ENCODE measurements around the gene USP6NL.

The USP6NL gene

GRCh38 chr10:11425296-11425610 is 186.2 kb downstream of the USP6NL start:
- H3K27ac ChIP-seq (ENCODE audit: low read length), result no peak overlapping the region
- H3K4me3 ChIP-seq (ENCODE audit: low read depth in 1 of 2, low read length in 2 of 2), result no peak overlapping the region
- H3K9me3 ChIP-seq (ENCODE audit: control insufficient read depth in 1 of 2, low read length in 2 of 2), result peaks cover 3 to 21% of the 10 kb centered on the region in 2 donors
- H3K27me3 ChIP-seq (ENCODE audit: low read depth, low read length), result no peaks in the 10 kb centered on the region
- no peaks in the 10 kb centered on the region for H3K4me1 ChIP-seq (ENCODE audit: control insufficient read depth in 1 of 2, insufficient read depth in 2 of 2, low read length in 2 of 2)
- no peaks in the 10 kb centered on the region for H3K36me3 ChIP-seq (ENCODE audit: control insufficient read depth in 1 of 2, insufficient read depth in 2 of 2, low read length in 2 of 2)

GRCh38 chr10:11424456-11425295 is 186.8 kb downstream of the USP6NL start:
- Histone ChIP-seq H3K27me3 (ENCODE audit: low read depth, low read length) (no peaks in the 10 kb centered on the region), H3K4me3 (ENCODE audit: low read depth in 1 of 2, low read length in 2 of 2) (no peak overlapping the region), H3K9me3 (ENCODE audit: control insufficient read depth in 1 of 2, low read length in 2 of 2) (peaks cover 3 to 17% of the 10 kb centered on the region in 2 donors), H3K4me1 (ENCODE audit: control insufficient read depth in 1 of 2, insufficient read depth in 2 of 2, low read length in 2 of 2) (no peaks in the 10 kb centered on the region), H3K27ac (ENCODE audit: low read length) (no peak overlapping the region), H3K36me3 (ENCODE audit: control insufficient read depth in 1 of 2, insufficient read depth in 2 of 2, low read length in 2 of 2) (no peaks in the 10 kb centered on the region)

- Histone ChIP-seq H3K9me3 (ENCODE audit: control insufficient read depth in 1 of 2, low read length in 2 of 2) (peaks cover 0 to 27% of the 10 kb centered on the region in 2 donors), H3K27me3 (ENCODE audit: low read depth, low read length) (no peaks in the 10 kb centered on the region), H3K36me3 (ENCODE audit: control insufficient read depth in 1 of 2, insufficient read depth in 2 of 2, low read length in 2 of 2) (no peaks in the 10 kb centered on the region), H3K4me1 (ENCODE audit: control insufficient read depth in 1 of 2, insufficient read depth in 2 of 2, low read length in 2 of 2) (no peaks in the 10 kb centered on the region), H3K4me3 (ENCODE audit: low read depth in 1 of 2, low read length in 2 of 2) (no peak overlapping the region), H3K27ac (ENCODE audit: low read length) (no peak overlapping the region)
Observed at GRCh38 chr10:11416974-11417373, 194.5 kb downstream of the USP6NL start.

GRCh38 chr10:11415095-11415494 is 196.4 kb downstream of the USP6NL start:
- peaks cover 0 to 25% of the 10 kb centered on the region in 2 donors for H3K9me3 ChIP-seq (ENCODE audit: control insufficient read depth in 1 of 2, low read length in 2 of 2)
- H3K27me3 ChIP-seq (ENCODE audit: low read depth, low read length), result no peaks in the 10 kb centered on the region
- H3K27ac ChIP-seq (ENCODE audit: low read length), result no peak overlapping the region
- no peaks in the 10 kb centered on the region for H3K36me3 ChIP-seq (ENCODE audit: control insufficient read depth in 1 of 2, insufficient read depth in 2 of 2, low read length in 2 of 2)
- no peaks in the 10 kb centered on the region for H3K4me1 ChIP-seq (ENCODE audit: control insufficient read depth in 1 of 2, insufficient read depth in 2 of 2, low read length in 2 of 2)
- no peak overlapping the region for H3K4me3 ChIP-seq (ENCODE audit: low read depth in 1 of 2, low read length in 2 of 2)

GRCh38 chr10:11414314-11415038 is 197.0 kb downstream of the USP6NL start:
- H3K27me3 ChIP-seq (ENCODE audit: low read depth, low read length), result no peaks in the 10 kb centered on the region
- no peak overlapping the region for H3K27ac ChIP-seq (ENCODE audit: low read length)
- H3K36me3 ChIP-seq (ENCODE audit: control insufficient read depth in 1 of 2, insufficient read depth in 2 of 2, low read length in 2 of 2), result no peaks in the 10 kb centered on the region

GRCh38 chr10:11411926-11412545 is 199.4 kb downstream of the USP6NL start:
- no peaks in the 10 kb centered on the region for H3K27me3 ChIP-seq (ENCODE audit: low read depth, low read length)
- H3K9me3 ChIP-seq (ENCODE audit: control insufficient read depth in 1 of 2, low read length in 2 of 2), result peaks cover 0 to 18% of the 10 kb centered on the region in 2 donors
- H3K4me3 ChIP-seq (ENCODE audit: low read depth in 1 of 2, low read length in 2 of 2), result peak overlapping the region in 1 of 2 donors; percentile 19
- no peak overlapping the region for H3K27ac ChIP-seq (ENCODE audit: low read length)
- no peaks in the 10 kb centered on the region for H3K4me1 ChIP-seq (ENCODE audit: control insufficient read depth in 1 of 2, insufficient read depth in 2 of 2, low read length in 2 of 2)
- no peaks in the 10 kb centered on the region for H3K36me3 ChIP-seq (ENCODE audit: control insufficient read depth in 1 of 2, insufficient read depth in 2 of 2, low read length in 2 of 2)

More at GRCh38 chr10:11414314-11415038, 197.0 kb downstream of the USP6NL start:
- no peak overlapping the region for H3K4me3 ChIP-seq (ENCODE audit: low read depth in 1 of 2, low read length in 2 of 2)
- H3K9me3 ChIP-seq (ENCODE audit: control insufficient read depth in 1 of 2, low read length in 2 of 2), result peaks cover 0 to 25% of the 10 kb centered on the region in 2 donors
- H3K4me1 ChIP-seq (ENCODE audit: control insufficient read depth in 1 of 2, insufficient read depth in 2 of 2, low read length in 2 of 2), result no peaks in the 10 kb centered on the region

- Histone ChIP-seq H3K27me3 (ENCODE audit: low read depth, low read length) (no peaks in the 10 kb centered on the region), H3K9me3 (ENCODE audit: control insufficient read depth in 1 of 2, low read length in 2 of 2) (peaks cover 0 to 18% of the 10 kb centered on the region in 2 donors), H3K36me3 (ENCODE audit: control insufficient read depth in 1 of 2, insufficient read depth in 2 of 2, low read length in 2 of 2) (no peaks in the 10 kb centered on the region), H3K4me3 (ENCODE audit: low read depth in 1 of 2, low read length in 2 of 2) (no peak overlapping the region), H3K27ac (ENCODE audit: low read length) (no peak overlapping the region), H3K4me1 (ENCODE audit: control insufficient read depth in 1 of 2, insufficient read depth in 2 of 2, low read length in 2 of 2) (no peaks in the 10 kb centered on the region)
Observed at GRCh38 chr10:11409357-11409756, 202.1 kb downstream of the USP6NL start.

- Histone ChIP-seq H3K27ac (ENCODE audit: low read length) (no peak overlapping the region), H3K36me3 (ENCODE audit: control insufficient read depth in 1 of 2, insufficient read depth in 2 of 2, low read length in 2 of 2) (no peaks in the 10 kb centered on the region)
Observed at GRCh38 chr10:11407939-11408338, 203.5 kb downstream of the USP6NL start.

GRCh38 chr10:11406746-11407145 is 204.7 kb downstream of the USP6NL start:
- Histone ChIP-seq H3K27ac (ENCODE audit: low read length) (no peak overlapping the region), H3K27me3 (ENCODE audit: low read depth, low read length) (no peaks in the 10 kb centered on the region), H3K4me1 (ENCODE audit: control insufficient read depth in 1 of 2, insufficient read depth in 2 of 2, low read length in 2 of 2) (no peaks in the 10 kb centered on the region), H3K36me3 (ENCODE audit: control insufficient read depth in 1 of 2, insufficient read depth in 2 of 2, low read length in 2 of 2) (no peaks in the 10 kb centered on the region), H3K9me3 (ENCODE audit: control insufficient read depth in 1 of 2, low read length in 2 of 2) (peaks cover 0 to 5% of the 10 kb centered on the region in 2 donors), H3K4me3 (ENCODE audit: low read depth in 1 of 2, low read length in 2 of 2) (no peak overlapping the region)

More at GRCh38 chr10:11407939-11408338, 203.5 kb downstream of the USP6NL start:
- Histone ChIP-seq H3K4me3 (ENCODE audit: low read depth in 1 of 2, low read length in 2 of 2) (no peak overlapping the region), H3K27me3 (ENCODE audit: low read depth, low read length) (no peaks in the 10 kb centered on the region), H3K4me1 (ENCODE audit: control insufficient read depth in 1 of 2, insufficient read depth in 2 of 2, low read length in 2 of 2) (no peaks in the 10 kb centered on the region), H3K9me3 (ENCODE audit: control insufficient read depth in 1 of 2, low read length in 2 of 2) (peaks cover 0 to 16% of the 10 kb centered on the region in 2 donors)

GRCh38 chr10:11404901-11405300 is 206.5 kb downstream of the USP6NL start:
- H3K9me3 ChIP-seq (ENCODE audit: control insufficient read depth in 1 of 2, low read length in 2 of 2), result no peaks in the 10 kb centered on the region
- H3K4me3 ChIP-seq (ENCODE audit: low read depth in 1 of 2, low read length in 2 of 2), result no peak overlapping the region
- H3K36me3 ChIP-seq (ENCODE audit: control insufficient read depth in 1 of 2, insufficient read depth in 2 of 2, low read length in 2 of 2), result no peaks in the 10 kb centered on the region
- no peak overlapping the region for H3K27ac ChIP-seq (ENCODE audit: low read length)
- no peaks in the 10 kb centered on the region for H3K4me1 ChIP-seq (ENCODE audit: control insufficient read depth in 1 of 2, insufficient read depth in 2 of 2, low read length in 2 of 2)
- H3K27me3 ChIP-seq (ENCODE audit: low read depth, low read length), result no peaks in the 10 kb centered on the region
